GM18909 (cell line): ENCODE measurements around the gene NDOR1.

Experiments used
- ATAC-seq: cut with Tn5 transposase; IDR thresholded peaks from one replicate; pipeline ENCODE4 v1.9.1; 2021; ENCODE audit warnings: mild to moderate bottlenecking; ENCODE audit not compliant: unreplicated experiment, poor library complexity

The NDOR1 gene

DNA sequence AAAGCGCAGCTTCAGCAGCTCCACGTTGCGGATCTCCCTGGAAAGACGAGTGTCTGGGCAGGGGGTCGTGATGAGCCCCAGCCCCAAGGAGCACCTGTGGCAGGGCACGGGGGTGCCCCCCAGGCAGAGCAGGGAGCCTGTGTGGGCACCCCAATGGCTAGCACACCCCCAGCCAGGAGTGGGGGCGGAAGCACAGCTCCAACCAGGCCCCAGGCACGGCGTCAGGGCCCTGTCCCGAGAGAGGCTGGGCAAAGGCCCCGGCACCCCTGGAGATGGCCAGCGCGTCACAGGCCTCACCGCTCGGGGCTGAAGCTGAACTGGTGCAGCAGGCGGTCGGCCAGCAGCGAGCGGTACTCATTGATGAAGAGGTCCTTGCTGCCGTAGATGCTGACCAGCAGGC is 25.0 kb upstream of the NDOR1 start:
- no peak for ATAC-seq

GRCh38 chr9:137181680-137182079 is 23.8 kb upstream of the NDOR1 start:
- ATAC-seq, result no peak

GRCh38 chr9:137182836-137183235 is 22.7 kb upstream of the NDOR1 start:
- ATAC-seq, result no peak

GRCh38 chr9:137183980-137184595 is 21.4 kb upstream of the NDOR1 start:
- no peak for ATAC-seq

DNA sequence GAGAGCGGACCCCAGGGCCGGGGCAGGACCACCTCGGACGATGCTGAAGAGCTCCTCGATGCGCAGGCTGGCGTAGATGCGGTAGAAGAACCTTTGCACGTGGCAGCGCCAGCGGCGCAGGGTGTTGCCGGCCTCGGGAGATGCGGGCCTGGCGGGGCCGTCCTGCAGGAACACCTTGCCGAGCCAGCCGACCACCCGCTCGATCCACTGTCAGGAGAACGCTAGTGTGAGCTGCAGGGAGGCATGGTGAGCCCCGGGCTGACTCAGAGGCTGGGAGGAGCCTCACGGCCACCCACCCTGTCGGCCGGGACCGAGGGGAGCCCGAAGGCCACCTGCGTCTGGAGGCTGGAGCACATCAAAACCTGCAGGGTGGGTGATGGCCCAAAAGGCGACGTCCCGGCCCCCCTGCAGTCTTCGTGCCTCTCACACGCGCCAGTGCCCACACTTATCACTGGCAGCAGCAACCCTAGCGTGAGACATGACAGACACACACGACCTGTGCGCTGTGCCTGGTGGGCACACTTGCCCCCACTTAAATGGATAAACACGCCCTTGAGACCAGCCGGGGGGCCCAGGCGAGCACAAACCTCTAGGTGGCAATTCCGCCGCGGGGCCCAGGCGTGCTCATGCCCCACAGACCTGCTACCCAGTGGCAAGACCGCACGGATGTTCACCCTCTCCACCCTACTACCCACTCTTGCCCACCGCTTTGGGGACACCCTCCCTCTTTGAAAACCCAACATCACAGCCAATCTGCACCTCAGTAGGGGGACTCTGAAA is 20.4 kb upstream of the NDOR1 start:
- ATAC-seq, result no peak

DNA sequence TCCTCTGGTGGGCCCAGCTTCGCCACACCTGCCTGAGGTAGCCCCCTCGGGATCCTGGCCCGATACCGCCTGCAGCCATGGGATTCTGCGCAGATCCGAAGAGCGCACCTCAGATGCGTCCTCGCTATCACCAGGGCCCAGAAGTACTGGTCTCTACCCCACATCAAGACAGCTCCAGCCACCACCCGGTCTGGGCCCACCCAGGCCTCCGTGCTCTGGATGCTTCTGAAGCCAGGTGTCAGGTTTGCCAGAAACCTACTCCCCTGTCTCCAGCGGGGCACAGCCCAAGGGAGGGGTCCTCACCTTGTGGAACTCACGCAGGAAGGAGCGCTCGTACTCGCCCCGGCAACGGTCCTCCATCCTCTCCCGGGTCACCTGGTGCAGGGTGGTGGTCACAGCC is 19.6 kb upstream of the NDOR1 start:
- ATAC-seq, result no peak

- ATAC-seq, result no peak
Observed at GRCh38 chr9:137186385-137186784, 19.1 kb upstream of the NDOR1 start.

GRCh38 chr9:137187386-137187785 is 18.1 kb upstream of the NDOR1 start:
- no peak for ATAC-seq

DNA sequence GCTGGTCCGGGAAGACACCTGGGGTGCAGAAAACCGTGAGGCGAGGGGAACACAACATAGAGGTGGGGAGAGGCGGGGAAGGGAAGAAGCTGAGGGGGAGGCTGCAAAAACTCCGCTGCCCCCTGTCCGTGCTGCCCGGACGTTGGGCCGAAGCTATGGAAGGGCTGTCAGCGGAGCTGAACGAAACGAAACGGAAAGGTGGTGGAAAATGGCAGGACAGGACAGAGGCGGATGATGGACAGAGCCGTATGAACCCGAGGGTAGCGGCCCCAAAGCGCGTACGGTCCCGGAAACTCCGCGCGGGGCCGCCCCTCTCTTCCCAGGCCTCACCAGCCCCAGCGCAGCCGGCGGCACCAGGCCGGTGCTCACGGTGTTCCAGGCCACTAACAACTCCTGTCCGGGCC is 17.4 kb upstream of the NDOR1 start:
- no peak for ATAC-seq

DNA sequence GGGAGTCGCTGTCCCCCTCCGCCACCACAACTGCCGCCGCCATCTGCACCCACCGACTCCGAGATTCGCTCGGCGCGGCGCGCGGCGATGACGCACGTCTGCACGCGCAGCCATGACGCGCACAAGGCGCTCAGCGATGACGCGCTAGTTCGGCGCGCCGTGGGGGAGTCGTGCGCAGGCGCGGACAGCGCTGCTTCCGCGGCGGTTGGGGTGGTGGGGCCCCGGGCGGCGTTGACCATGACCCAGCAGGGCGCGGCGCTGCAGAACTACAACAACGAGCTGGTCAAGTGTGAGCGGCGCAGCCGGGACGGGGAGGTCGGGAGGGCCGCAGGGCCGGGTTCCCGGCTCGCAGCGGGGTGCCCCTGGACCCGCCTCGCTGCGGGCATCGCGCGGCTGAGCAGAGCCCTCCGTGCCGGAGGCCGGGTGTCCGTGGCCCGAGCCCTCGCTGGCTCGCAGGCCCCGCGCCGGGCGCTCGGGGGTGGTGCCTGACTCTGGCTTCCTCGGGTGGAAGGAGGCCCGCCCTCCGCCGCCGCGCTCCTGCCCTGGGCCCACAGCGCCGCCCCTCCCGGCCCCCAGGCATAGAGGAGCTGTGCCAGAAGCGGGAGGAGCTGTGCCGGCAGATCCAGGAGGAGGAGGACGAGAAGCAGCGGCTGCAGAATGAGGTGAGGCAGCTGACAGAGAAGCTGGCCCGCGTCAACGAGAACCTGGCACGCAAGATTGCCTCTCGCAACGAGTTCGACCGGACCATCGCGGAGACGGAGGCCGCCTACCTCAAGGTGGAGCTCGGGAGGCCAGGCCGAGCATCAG is 16.8 kb upstream of the NDOR1 start, which contains the start of the genes ANAPC2 and SSNA1:
TSS of gene ANAPC2 (minus strand) at position 71 of the 807 bp plus-strand sequence. CDS start at position 43, 28 bp downstream.
TSS of gene SSNA1 (plus strand) at position 187 of the 807 bp plus-strand sequence. CDS start at position 238, 51 bp downstream.
- ATAC-seq, result peak; percentile 74

GRCh38 chr9:137189297-137190295 is 15.9 kb upstream of the NDOR1 start:
- peak; percentile 1 for ATAC-seq

DNA sequence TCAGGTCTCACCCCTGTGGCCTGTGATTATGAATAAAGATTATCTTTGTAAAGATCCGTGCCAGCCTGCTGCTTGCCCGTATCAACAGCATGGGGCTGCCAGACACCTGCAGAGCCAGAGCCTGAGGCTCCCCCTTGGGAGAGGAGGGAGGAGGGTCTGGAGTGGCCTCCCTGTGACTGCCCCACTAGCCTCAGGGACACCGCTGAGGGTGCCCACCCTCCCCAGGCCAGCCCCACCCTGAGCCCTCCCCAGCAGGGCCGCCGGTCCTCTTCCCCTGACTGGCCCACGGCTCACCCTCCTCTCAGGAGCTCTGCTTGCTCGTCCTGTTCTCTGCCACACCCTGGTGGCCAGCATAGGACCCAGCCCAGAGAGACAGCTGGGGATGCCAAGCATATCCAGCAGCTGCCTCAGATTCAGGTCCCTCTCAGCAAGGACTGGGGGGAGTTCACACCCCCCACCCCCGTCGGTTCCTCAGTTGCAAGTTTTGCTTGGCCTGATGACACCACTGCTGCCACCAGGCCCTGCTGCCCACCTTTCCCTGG is 15.1 kb upstream of the NDOR1 start:
- no peak for ATAC-seq

DNA sequence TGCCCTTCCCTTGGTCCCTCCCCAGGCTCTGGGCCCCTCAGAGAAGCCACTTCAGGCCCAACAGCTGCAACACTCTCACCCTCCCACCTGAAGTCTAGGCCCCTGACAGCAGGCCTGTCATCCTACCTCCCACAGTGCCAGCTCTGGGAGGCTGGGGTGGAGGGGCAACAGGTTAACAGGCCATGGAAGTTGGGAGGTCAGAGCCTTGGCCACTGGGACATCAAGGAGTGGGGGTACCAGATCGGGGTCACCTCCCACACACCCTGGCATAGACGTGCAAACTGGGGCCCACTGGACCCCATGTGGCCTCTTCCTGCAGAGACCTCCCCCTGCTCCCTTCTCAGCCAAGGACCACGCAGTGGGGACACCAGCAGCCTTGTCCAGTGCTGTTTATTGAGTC is 14.3 kb upstream of the NDOR1 start:
- ATAC-seq, result no peak

- no peak for ATAC-seq
Observed at GRCh38 chr9:137191691-137192447, 13.6 kb upstream of the NDOR1 start.

GRCh38 chr9:137192448-137192780 is 13.1 kb upstream of the NDOR1 start:
- no peak for ATAC-seq

DNA sequence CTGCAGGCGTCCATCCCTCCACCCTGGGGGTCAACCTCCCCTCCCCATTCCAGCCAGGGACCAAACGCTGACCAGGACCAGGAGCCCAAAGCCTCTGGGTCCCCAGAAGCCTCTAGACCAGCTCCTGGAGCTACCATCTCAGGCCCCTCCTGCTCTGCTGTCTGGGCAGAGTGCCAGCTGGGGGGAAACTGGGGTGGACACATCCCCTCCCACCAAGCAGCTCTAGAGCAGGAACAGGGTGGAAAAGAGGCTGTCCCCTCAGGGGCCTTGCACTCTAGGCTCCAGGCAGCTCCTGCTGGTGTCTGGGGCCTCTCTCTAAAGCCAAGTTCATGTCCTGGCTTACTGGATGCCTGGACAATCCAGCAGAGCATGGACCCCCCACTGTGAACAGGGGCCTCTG is 12.6 kb upstream of the NDOR1 start:
- ATAC-seq, result no peak

GRCh38 chr9:137193771-137194170 is 11.7 kb upstream of the NDOR1 start:
- ATAC-seq, result no peak

GRCh38 chr9:137194388-137194787 is 11.1 kb upstream of the NDOR1 start:
- no peak for ATAC-seq

- no peak for ATAC-seq
Observed at GRCh38 chr9:137194909-137195308, 10.6 kb upstream of the NDOR1 start.
